Hematopoietic multipotent progenitor cell treated with erythropoietin and hydrocortisone succinate and interleukin-3 and kit ligand, for 8 days (in vitro differentiated cells): ENCODE measurements around the gene FCSK.
"Not testable (repeated sequence)": the region's sequence is repeated elsewhere in the genome, so short reads cannot be mapped to it uniquely, and the experiment has no call there.

Source experiments
- DNase-seq: peaks from one replicate; pipeline ENCODE4 v3.0.0-alpha.2; 2015

The FCSK gene

GRCh38 chr16:70454222-70455034 is at the start of gene FCSK:
Gene FCSK (plus strand): TSS chr16:70454595. CDS start chr16:70463191, 8,596 bp downstream.
- peak; percentile 72 for DNase-seq

GRCh38 chr16:70406104-70406503 is 48.3 kb upstream of the FCSK start:
- not testable (repeated sequence) for DNase-seq

- peak; percentile 78 for DNase-seq
These were observed 46.6 kb upstream of the FCSK start for GRCh38 chr16:70407811-70408274.

- DNase-seq, result no peak
These were observed 43.7 kb upstream of the FCSK start for GRCh38 chr16:70410734-70411133.

GRCh38 chr16:70412385-70412784 is 42.0 kb upstream of the FCSK start:
- no peak for DNase-seq

- not testable (repeated sequence) for DNase-seq
These were observed 40.8 kb upstream of the FCSK start for GRCh38 chr16:70413572-70413971.

- DNase-seq, result no peak
These were observed 37.4 kb upstream of the FCSK start for GRCh38 chr16:70416748-70417616.

- no peak for DNase-seq
These were observed 36.7 kb upstream of the FCSK start for GRCh38 chr16:70417661-70418060.

GRCh38 chr16:70418274-70418992 is 36.0 kb upstream of the FCSK start:
- no peak for DNase-seq

- DNase-seq, result no peak
These were observed 35.4 kb upstream of the FCSK start for GRCh38 chr16:70418993-70419318.

GRCh38 chr16:70419384-70420327 is 34.7 kb upstream of the FCSK start:
- no peak for DNase-seq

GRCh38 chr16:70421014-70421413 is 33.4 kb upstream of the FCSK start:
- no peak for DNase-seq

GRCh38 chr16:70421473-70422311 is 32.7 kb upstream of the FCSK start:
- peak; percentile 81 for DNase-seq

- DNase-seq, result no peak
These were observed 31.9 kb upstream of the FCSK start for GRCh38 chr16:70422543-70422942.

GRCh38 chr16:70427786-70428177 is 26.6 kb upstream of the FCSK start:
- no peak for DNase-seq

GRCh38 chr16:70428178-70428998 is 26.0 kb upstream of the FCSK start:
- peak; percentile 100 for DNase-seq

GRCh38 chr16:70429888-70430666 is 24.3 kb upstream of the FCSK start:
- DNase-seq, result no peak

GRCh38 chr16:70430667-70431536 is 23.5 kb upstream of the FCSK start:
- peak; percentile 73 for DNase-seq
